Chondrocyte (in vitro differentiated cells): ENCODE data around the gene TTLL5. TPM values are rescaled to one million over a fixed set of nuclear protein-coding genes. Genes with fewer than 3 reads are reported as not detected.

Source experiments
- DNase-seq: peaks from one replicate; pipeline ENCODE4 v3.0.0; 2021; ENCODE audit warnings: mixed read lengths, low spot score
- H3K27ac Mint-ChIP-seq: one replicate; pipeline ENCODE4 v1.8.0; 2021; ENCODE audit warnings: mild to moderate bottlenecking, moderate library complexity, mixed read lengths; ENCODE audit not compliant: unreplicated experiment
- H3K27me3 Mint-ChIP-seq: 2 replicates; pipeline ENCODE4 v1.8.0; 2021; ENCODE audit warnings: low read depth, mixed read lengths
- H3K36me3 Mint-ChIP-seq: 2 replicates; pipeline ENCODE4 v1.8.0; 2021; ENCODE audit warnings: low read depth, mixed read lengths
- H3K4me1 Mint-ChIP-seq: 2 replicates; pipeline ENCODE4 v1.8.0; 2021; ENCODE audit warnings: low read depth, mild to moderate bottlenecking, mixed read lengths
- H3K4me3 Mint-ChIP-seq: one replicate; pipeline ENCODE4 v1.8.0; 2021; ENCODE audit warnings: mild to moderate bottlenecking, moderate library complexity, mixed read lengths; ENCODE audit not compliant: unreplicated experiment
- H3K9me3 Mint-ChIP-seq: 2 replicates; pipeline ENCODE4 v1.8.0; 2021; ENCODE audit warnings: low read depth, mixed read lengths
- total RNA-seq: library from RNA; stranded (reverse); gene quantifications from 3 replicates; pipeline ENCODE4 v1.2.1, GENCODE V29; 2021
- TF ChIP-seq, protein P1 (sequence below): fragments of 200-600 bp; sonication (generic); IDR thresholded peaks from 2 replicates; pipeline ENCODE4 v1.5.0; 2021; ENCODE audit warnings: antibody characterized with exemption, mild to moderate bottlenecking, moderate library complexity

The TTLL5 gene
- total RNA-seq, 1 donor from 2014 or later, result 22.1 TPM

GRCh38 chr14:75625034-75625433 is 36.0 kb upstream of the TTLL5 start:
- no peak overlapping the region for H3K4me3 Mint-ChIP-seq
- DNase-seq, result no peak
- H3K9me3 Mint-ChIP-seq, result no peaks in the 10 kb centered on the region
- no peak overlapping the region for H3K27ac Mint-ChIP-seq
- no peaks in the 10 kb centered on the region for H3K36me3 Mint-ChIP-seq
- no peaks in the 10 kb centered on the region for H3K4me1 Mint-ChIP-seq
- H3K27me3 Mint-ChIP-seq, result no peaks in the 10 kb centered on the region
- TF ChIP-seq, protein P1, sequence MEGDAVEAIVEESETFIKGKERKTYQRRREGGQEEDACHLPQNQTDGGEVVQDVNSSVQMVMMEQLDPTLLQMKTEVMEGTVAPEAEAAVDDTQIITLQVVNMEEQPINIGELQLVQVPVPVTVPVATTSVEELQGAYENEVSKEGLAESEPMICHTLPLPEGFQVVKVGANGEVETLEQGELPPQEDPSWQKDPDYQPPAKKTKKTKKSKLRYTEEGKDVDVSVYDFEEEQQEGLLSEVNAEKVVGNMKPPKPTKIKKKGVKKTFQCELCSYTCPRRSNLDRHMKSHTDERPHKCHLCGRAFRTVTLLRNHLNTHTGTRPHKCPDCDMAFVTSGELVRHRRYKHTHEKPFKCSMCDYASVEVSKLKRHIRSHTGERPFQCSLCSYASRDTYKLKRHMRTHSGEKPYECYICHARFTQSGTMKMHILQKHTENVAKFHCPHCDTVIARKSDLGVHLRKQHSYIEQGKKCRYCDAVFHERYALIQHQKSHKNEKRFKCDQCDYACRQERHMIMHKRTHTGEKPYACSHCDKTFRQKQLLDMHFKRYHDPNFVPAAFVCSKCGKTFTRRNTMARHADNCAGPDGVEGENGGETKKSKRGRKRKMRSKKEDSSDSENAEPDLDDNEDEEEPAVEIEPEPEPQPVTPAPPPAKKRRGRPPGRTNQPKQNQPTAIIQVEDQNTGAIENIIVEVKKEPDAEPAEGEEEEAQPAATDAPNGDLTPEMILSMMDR, result no peak

DNA sequence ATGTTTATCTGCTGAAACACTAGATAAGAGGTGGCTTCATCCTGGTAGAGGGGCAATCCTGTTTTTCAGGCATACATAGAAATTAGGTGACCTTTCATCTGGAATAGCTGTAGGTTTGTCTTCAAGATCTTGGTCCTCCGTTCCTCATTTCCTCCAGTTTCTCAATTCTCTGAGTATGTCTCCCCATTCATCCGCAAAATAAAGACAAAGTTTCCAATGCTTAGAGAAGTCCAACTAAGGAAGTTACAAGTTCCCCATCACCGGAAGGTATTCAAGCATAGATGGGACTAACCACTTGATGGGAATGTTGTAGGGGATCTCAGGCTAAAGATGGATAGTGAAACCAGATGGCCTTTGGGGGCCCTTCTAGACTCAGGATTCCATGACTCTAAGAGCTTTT is 34.6 kb upstream of the TTLL5 start:
- H3K4me1 Mint-ChIP-seq, result peaks cover 4% of the 10 kb centered on the region
- H3K27me3 Mint-ChIP-seq, result peaks cover 1% of the 10 kb centered on the region
- H3K4me3 Mint-ChIP-seq, result no peak overlapping the region
- no peaks in the 10 kb centered on the region for H3K9me3 Mint-ChIP-seq
- no peak overlapping the region for H3K27ac Mint-ChIP-seq
- no peak for DNase-seq
- TF ChIP-seq, protein P1, result no peak
- no peaks in the 10 kb centered on the region for H3K36me3 Mint-ChIP-seq

- Mint-ChIP-seq H3K9me3 (no peaks in the 10 kb centered on the region), H3K4me1 (peaks cover 9% of the 10 kb centered on the region), H3K27ac (no peak overlapping the region), H3K36me3 (no peaks in the 10 kb centered on the region), H3K27me3 (peaks cover 1% of the 10 kb centered on the region), H3K4me3 (no peak overlapping the region)
- TF ChIP-seq, protein P1, result no peak
- DNase-seq, result no peak
Measured at GRCh38 chr14:75626863-75627262, 34.2 kb upstream of the TTLL5 start.

GRCh38 chr14:75627406-75627805 is 33.6 kb upstream of the TTLL5 start:
- TF ChIP-seq, protein P1, result no peak
- H3K27ac Mint-ChIP-seq, result no peak overlapping the region
- H3K4me3 Mint-ChIP-seq, result no peak overlapping the region
- DNase-seq, result no peak
- H3K9me3 Mint-ChIP-seq, result no peaks in the 10 kb centered on the region
- H3K36me3 Mint-ChIP-seq, result no peaks in the 10 kb centered on the region
- H3K4me1 Mint-ChIP-seq, result peaks cover 10% of the 10 kb centered on the region
- peaks cover 1% of the 10 kb centered on the region for H3K27me3 Mint-ChIP-seq

DNA sequence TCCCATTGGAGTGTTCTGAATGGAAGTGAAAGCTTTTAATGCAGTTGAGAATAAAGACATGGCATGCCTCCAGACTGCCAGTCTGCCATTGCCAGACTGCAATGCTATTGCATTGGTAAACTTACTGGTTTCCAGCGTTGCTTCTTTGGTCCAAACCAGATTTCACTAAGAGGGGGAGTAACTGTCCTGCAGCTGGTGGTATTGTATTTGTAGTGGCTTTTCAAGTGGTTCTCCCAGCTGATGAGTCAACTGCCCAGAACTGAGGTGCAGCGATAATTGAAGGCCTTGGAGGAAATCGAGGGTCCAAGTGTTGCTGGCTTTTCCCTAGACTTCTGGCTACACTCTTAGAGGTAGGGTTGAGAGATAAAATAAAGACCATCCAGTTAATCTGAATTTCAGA is 32.2 kb upstream of the TTLL5 start:
- Mint-ChIP-seq H3K4me3 (no peak overlapping the region), H3K9me3 (no peaks in the 10 kb centered on the region), H3K27ac (no peak overlapping the region), H3K36me3 (no peaks in the 10 kb centered on the region), H3K4me1 (peaks cover 10% of the 10 kb centered on the region), H3K27me3 (peaks cover 3% of the 10 kb centered on the region)
- no peak for DNase-seq
- TF ChIP-seq, protein P1, result no peak
